K562 (cell line): ENCODE results near the gene BGN. TPM values are rescaled to one million over a fixed set of nuclear protein-coding genes. Genes with fewer than 3 reads are reported as not detected.

Experiments used
- GATAD2A ChIP-seq: fragments of 450-650 bp; IDR thresholded peaks from 2 replicates; pipeline ENCODE4 v1.6.1; 2017
- MCM2 ChIP-seq: fragments of 450-650 bp; IDR thresholded peaks from 2 replicates; pipeline ENCODE4 v1.6.1; 2017; ENCODE audit warnings: low read depth, mild to moderate bottlenecking
- TEAD4 ChIP-seq, 2 experiments: sonication (generic) in 1 of 2; formaldehyde crosslinking in 1 of 2; IDR thresholded peaks; 2 replicates each; pipeline versions ENCODE4 v1.6.1 to v1.8.0; 2012 to 2022; ENCODE audit warnings: borderline replicate concordance in 1 of 2, inconsistent platforms in 1 of 2, low read length in 1 of 2, mild to moderate bottlenecking in 1 of 2, missing genetic modification reagents in 1 of 2
- polyA plus RNA-seq, 8 experiments: library from polyadenylated mRNA; depleted of rRNA in 4 of 8; stranded (reverse) in 5 of 8; unstranded in 3 of 8; fragments of >200 nt; fragmentation: Nextera tagmentation in 2 of 8; fragmentation: Illumina TruSeq in 1 of 8; extraction: Ambion mirVana in 2 of 8; extraction: Trizol in 1 of 8; gene quantifications; 2 replicates each; pipeline versions ENCODE4 v1.2.1 to v1.2.3, GENCODE V29; 2011 to 2014; ENCODE audit warnings: inconsistent platforms in 1 of 8, missing spikeins in 1 of 8
- total RNA-seq, 7 experiments: library from RNA; depleted of rRNA in 6 of 7; stranded (reverse); fragments of >200 nt in 6 of 7; fragmentation: Illumina TruSeq in 2 of 7; extraction: Trizol in 2 of 7; gene quantifications; 2 replicates each; pipeline versions ENCODE4 v1.2.1 to v1.2.3, GENCODE V29; 2011 to 2021; ENCODE audit warnings: low replicate concordance in 1 of 7
- TF ChIP-seq, protein P1 (sequence below): fragments of 450-650 bp; formaldehyde crosslinking; IDR thresholded peaks from 2 replicates; pipeline ENCODE4 v1.4.0; 2022; ENCODE audit warnings: missing genetic modification characterization
- TF ChIP-seq, protein P2 (sequence below): fragments of 250-450 bp; sonication (Bioruptor Pico); IDR thresholded peaks from 2 replicates; pipeline ENCODE4 v1.4.0; 2020; ENCODE audit warnings: mild to moderate bottlenecking, moderate library complexity

BGN gene
- total and polyA plus RNA-seq, 9 of the 15 experiments (the other 6 are each of a cell fraction or from before 2014, with no cell fraction given): 0.11 TPM; not detected in 8

DNA sequence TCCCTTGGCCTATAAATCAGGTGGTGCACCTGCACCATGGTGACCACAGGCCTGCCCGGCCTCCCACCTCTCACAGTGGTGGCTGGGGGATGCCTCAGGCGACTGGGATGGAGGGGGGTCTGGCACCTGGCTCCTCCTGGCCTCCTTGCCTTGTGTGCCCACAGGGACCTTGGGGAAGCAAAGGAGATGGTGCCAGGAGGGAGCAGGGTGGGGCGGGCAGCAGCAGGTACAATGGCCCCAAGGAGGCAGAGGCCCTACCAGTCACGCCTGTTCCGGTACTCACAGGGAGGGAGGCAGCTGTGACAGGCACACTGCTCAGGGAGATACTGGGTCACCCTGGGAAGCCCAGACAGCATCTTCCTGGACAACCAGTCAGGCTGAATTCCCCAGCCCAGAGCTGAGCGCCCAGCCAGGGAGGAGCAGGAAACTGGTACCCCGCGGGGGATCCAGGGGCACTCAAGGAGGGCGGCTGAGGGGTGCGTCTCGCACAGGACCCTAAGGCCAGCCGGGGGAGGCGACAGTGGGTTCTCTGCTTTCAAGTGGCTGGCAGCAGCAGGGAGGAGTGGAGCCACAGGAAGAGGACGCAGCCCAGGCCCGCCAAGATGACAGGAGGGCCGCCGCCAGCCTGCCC is 47.7 kb upstream of the BGN start (continued):
- TF ChIP-seq, protein P1, sequence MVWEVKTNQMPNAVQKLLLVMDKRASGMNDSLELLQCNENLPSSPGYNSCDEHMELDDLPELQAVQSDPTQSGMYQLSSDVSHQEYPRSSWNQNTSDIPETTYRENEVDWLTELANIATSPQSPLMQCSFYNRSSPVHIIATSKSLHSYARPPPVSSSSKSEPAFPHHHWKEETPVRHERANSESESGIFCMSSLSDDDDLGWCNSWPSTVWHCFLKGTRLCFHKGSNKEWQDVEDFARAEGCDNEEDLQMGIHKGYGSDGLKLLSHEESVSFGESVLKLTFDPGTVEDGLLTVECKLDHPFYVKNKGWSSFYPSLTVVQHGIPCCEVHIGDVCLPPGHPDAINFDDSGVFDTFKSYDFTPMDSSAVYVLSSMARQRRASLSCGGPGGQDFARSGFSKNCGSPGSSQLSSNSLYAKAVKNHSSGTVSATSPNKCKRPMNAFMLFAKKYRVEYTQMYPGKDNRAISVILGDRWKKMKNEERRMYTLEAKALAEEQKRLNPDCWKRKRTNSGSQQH: no peak
- TF ChIP-seq GATAD2A: no peak
- TF ChIP-seq MCM2: no peak
- TF ChIP-seq TEAD4 (IDR thresholded peaks at IDR 0.05; ENCODE audit: low read length): no peak
- no peak for TF ChIP-seq TEAD4 (CRISPR knock-in tag; IDR thresholded peaks at IDR 0.05; ENCODE audit: borderline replicate concordance)
- TF ChIP-seq, protein P2, sequence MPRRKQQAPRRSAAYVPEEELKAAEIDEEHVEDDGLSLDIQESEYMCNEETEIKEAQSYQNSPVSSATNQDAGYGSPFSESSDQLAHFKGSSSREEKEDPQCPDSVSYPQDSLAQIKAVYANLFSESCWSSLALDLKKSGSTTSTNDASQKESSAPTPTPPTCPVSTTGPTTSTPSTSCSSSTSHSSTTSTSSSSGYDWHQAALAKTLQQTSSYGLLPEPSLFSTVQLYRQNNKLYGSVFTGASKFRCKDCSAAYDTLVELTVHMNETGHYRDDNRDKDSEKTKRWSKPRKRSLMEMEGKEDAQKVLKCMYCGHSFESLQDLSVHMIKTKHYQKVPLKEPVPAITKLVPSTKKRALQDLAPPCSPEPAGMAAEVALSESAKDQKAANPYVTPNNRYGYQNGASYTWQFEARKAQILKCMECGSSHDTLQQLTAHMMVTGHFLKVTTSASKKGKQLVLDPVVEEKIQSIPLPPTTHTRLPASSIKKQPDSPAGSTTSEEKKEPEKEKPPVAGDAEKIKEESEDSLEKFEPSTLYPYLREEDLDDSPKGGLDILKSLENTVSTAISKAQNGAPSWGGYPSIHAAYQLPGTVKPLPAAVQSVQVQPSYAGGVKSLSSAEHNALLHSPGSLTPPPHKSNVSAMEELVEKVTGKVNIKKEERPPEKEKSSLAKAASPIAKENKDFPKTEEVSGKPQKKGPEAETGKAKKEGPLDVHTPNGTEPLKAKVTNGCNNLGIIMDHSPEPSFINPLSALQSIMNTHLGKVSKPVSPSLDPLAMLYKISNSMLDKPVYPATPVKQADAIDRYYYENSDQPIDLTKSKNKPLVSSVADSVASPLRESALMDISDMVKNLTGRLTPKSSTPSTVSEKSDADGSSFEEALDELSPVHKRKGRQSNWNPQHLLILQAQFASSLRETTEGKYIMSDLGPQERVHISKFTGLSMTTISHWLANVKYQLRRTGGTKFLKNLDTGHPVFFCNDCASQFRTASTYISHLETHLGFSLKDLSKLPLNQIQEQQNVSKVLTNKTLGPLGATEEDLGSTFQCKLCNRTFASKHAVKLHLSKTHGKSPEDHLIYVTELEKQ (CRISPR knock-in tag): no peak
- TF ChIP-seq, all 486 proteins: peak for 0
